A673 (cell line): ENCODE measurements around the gene MS4A7. TPM values are rescaled to one million over a fixed set of nuclear protein-coding genes. Genes with fewer than 3 reads are reported as not detected.

Experiments used
- BruUV-seq: library from RNA; stranded (reverse); fragments of 400-500 nt; replicated peaks from 2 replicates; lab custom pipeline; 2021; lab: Mats Ljungman, UMichigan
- CTCF ChIA-PET: fragments of 300-600 bp; sonication (Branson Sonifier 250); formaldehyde crosslinking; loops from one replicate; lab custom pipeline; 2022; ENCODE audit warnings: antibody characterized with exemption; lab: Charles Lee
- POLR2A ChIA-PET: fragments of 300-600 bp; sonication (Branson Sonifier 250); formaldehyde crosslinking; loops from one replicate; lab custom pipeline; 2022; ENCODE audit warnings: antibody characterized with exemption; ENCODE audit not compliant: low non-redundant PET; lab: Charles Lee
- DNase-seq: peaks from one replicate; pipeline ENCODE4 v3.0.0-alpha.2; 2015; ENCODE audit warnings: low spot score
- H3K27ac ChIP-seq: fragments of 200-600 bp; sonication (generic); 2 replicates; pipeline ENCODE4 v1.5.1; 2016; ENCODE audit warnings: mixed run types, low read depth, mild to moderate bottlenecking, mixed read lengths, antibody characterized with exemption, low read length; ENCODE audit not compliant: poor library complexity, severe bottlenecking
- H3K27me3 ChIP-seq: fragments of 200-600 bp; sonication (generic); replicated peaks from 2 replicates; pipeline ENCODE4 v1.6.1; 2017; ENCODE audit warnings: mixed run types, low read depth, mild to moderate bottlenecking, mixed read lengths, antibody characterized with exemption, low read length; ENCODE audit not compliant: insufficient read depth, poor library complexity
- H3K36me3 ChIP-seq: fragments of 200-600 bp; sonication (generic); 2 replicates; pipeline ENCODE4 v1.6.1; 2016; ENCODE audit warnings: mixed run types, mild to moderate bottlenecking, mixed read lengths, antibody characterized with exemption, low read length; ENCODE audit not compliant: insufficient read depth, poor library complexity, severe bottlenecking
- H3K4me1 ChIP-seq: fragments of 200-600 bp; sonication (generic); 2 replicates; pipeline ENCODE4 v1.6.1; 2017; ENCODE audit warnings: mixed run types, mild to moderate bottlenecking, mixed read lengths, antibody characterized with exemption, low read length; ENCODE audit not compliant: insufficient read depth, poor library complexity, severe bottlenecking
- H3K4me3 ChIP-seq: fragments of 200-600 bp; sonication (generic); 2 replicates; pipeline ENCODE4 v1.5.1; 2016; ENCODE audit warnings: low read depth, mixed run types, mild to moderate bottlenecking, mixed read lengths, low read length; ENCODE audit not compliant: poor library complexity, severe bottlenecking
- H3K9me3 ChIP-seq: fragments of 200-600 bp; sonication (generic); 2 replicates; pipeline ENCODE4 v1.6.1; 2016; ENCODE audit warnings: mixed run types, low read depth, mild to moderate bottlenecking, mixed read lengths, antibody characterized with exemption, low read length; ENCODE audit not compliant: poor library complexity, severe bottlenecking
- EZH2 ChIP-seq: fragments of 200-600 bp; sonication (generic); IDR thresholded peaks from 2 replicates; pipeline ENCODE4 v1.6.1; 2017; ENCODE audit warnings: borderline replicate concordance, low read depth, mild to moderate bottlenecking, mixed read lengths, antibody characterized with exemption, low read length; ENCODE audit not compliant: poor library complexity, severe bottlenecking
- intact Hi-C: fragments of 100-400 bp; cut with micrococcal nuclease; formaldehyde crosslinking; loops from one replicate; pipeline ENCODE4 v1.10.0; 2022; ENCODE audit not compliant: unreplicated experiment
- total RNA-seq: library from RNA; stranded (reverse); gene quantifications from 2 replicates; pipeline ENCODE4 v1.2.3, GENCODE V29; 2021
- TF ChIP-seq, protein P1 (sequence below): fragments of 300-800, 200-600 bp; sonication (generic); conservative IDR thresholded peaks from 2 replicates; pipeline ENCODE4 v1.5.1; 2017; ENCODE audit warnings: low read depth, mild to moderate bottlenecking, antibody characterized with exemption, low read length, moderate library complexity, mixed read lengths

The MS4A7 gene
- total RNA-seq, 1 experiment from 2014 or later, result not detected

DNA sequence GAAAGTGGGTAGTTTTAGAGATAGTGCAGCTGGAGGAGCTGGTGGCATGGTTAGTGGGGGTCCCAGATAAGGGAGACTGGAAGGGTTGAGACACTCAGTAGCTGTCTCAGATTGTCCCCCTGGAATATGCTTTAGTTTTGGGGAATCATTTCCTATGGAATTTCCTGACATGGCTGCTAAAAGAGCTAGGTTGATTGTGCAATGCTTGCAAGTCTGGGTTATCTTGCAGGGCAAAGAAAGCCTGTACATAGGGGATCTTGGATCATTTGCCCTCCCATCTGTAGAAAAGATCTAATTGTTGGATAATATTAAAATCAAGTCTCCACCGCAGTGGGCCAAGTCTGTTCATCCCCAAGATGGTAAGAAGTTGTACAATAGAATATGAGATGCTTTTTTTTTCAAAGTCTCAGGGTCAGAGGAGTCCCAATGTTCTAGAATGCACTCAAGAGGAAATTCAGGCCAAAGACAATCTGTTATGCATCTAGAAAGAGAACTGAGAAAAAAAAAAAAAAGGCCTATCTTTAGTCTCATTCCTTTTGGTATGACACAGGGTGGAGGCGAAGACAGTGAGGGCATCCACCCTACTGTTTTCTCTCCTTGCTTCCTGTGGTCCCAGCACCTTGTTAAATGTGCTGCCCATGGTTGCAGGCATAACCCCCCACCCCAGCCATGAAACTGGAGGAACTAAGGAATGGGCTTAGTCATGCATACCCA lies 31.1 kb upstream of the MS4A7 start:
- no peak for DNase-seq
- H3K4me3 ChIP-seq, result no peak overlapping the region
- POLR2A ChIA-PET, result no interaction called here
- no peak overlapping the region for H3K27ac ChIP-seq
- intact Hi-C loops, result no loop called here
- H3K36me3 ChIP-seq, result no peaks in the 10 kb centered on the region
- H3K9me3 ChIP-seq, result no peaks in the 10 kb centered on the region
- TF ChIP-seq EZH2, result no peak
- TF ChIP-seq, protein P1, sequence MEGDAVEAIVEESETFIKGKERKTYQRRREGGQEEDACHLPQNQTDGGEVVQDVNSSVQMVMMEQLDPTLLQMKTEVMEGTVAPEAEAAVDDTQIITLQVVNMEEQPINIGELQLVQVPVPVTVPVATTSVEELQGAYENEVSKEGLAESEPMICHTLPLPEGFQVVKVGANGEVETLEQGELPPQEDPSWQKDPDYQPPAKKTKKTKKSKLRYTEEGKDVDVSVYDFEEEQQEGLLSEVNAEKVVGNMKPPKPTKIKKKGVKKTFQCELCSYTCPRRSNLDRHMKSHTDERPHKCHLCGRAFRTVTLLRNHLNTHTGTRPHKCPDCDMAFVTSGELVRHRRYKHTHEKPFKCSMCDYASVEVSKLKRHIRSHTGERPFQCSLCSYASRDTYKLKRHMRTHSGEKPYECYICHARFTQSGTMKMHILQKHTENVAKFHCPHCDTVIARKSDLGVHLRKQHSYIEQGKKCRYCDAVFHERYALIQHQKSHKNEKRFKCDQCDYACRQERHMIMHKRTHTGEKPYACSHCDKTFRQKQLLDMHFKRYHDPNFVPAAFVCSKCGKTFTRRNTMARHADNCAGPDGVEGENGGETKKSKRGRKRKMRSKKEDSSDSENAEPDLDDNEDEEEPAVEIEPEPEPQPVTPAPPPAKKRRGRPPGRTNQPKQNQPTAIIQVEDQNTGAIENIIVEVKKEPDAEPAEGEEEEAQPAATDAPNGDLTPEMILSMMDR, result no peak
- CTCF ChIA-PET, result no interaction called here
- no peaks in the 10 kb centered on the region for H3K4me1 ChIP-seq
- no TSS peak for BruUV-seq
- peaks cover 8% of the 10 kb centered on the region for H3K27me3 ChIP-seq

DNA sequence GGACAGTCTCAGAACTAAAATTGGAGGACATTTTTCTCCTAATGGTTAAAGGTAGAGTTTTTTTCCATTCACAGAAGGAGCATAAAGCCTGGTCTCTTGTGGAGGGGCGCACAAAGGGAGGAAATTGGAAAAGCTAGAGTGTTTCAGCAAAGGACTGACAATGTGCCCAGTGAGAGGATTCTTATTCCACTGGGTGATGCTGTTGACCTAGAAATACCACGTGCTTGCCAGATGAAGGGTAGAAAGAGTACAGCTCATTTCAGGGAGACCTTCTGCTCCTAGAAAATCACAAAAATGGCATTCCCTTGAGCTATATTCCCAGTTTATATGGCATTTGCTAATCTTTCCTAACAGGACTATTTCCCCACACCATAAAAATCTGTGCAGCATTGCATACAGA lies 30.2 kb upstream of the MS4A7 start:
- no peaks in the 10 kb centered on the region for H3K9me3 ChIP-seq
- no peak for DNase-seq
- ChIA-PET CTCF (no interaction called here), POLR2A (no interaction called here)
- TF ChIP-seq EZH2, result no peak
- TF ChIP-seq, protein P1, result no peak
- intact Hi-C loops, result no loop called here
- no peaks in the 10 kb centered on the region for H3K4me1 ChIP-seq
- no TSS peak for BruUV-seq
- peaks cover 8% of the 10 kb centered on the region for H3K27me3 ChIP-seq
- H3K27ac ChIP-seq, result no peak overlapping the region
- H3K36me3 ChIP-seq, result no peaks in the 10 kb centered on the region
- H3K4me3 ChIP-seq, result no peak overlapping the region

DNA sequence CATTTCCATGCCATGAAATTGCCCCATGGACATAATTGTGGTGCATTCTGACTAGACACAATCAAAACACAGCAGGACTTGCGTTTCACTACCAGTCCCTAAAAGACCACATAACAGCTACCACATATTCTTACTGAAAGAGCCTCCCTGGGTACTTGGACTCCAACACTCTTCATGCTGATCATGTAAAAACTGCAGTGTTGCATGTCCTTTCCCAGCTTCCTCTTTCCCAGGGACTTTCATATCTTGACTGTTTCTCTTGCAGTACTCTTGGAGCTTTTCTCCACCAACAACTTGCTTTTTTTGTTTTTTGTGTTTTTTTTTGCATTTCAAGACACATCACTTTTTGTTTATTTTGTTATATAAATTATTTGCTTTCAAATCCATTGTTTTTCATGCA lies 28.3 kb upstream of the MS4A7 start:
- POLR2A ChIA-PET, result no interaction called here

More for the DNA sequence above, 28.3 kb upstream of the MS4A7 start:
- no peak overlapping the region for H3K4me3 ChIP-seq
- CTCF ChIA-PET, result no interaction called here
- H3K9me3 ChIP-seq, result no peaks in the 10 kb centered on the region
- TF ChIP-seq EZH2, result no peak
- TF ChIP-seq, protein P1, result no peak
- no peak for DNase-seq
- no peaks in the 10 kb centered on the region for H3K36me3 ChIP-seq
- intact Hi-C loops, result no loop called here
- no peaks in the 10 kb centered on the region for H3K4me1 ChIP-seq
- H3K27me3 ChIP-seq, result peaks cover 8% of the 10 kb centered on the region
- no TSS peak for BruUV-seq
- H3K27ac ChIP-seq, result no peak overlapping the region
